Measurements from ENCODE around the gene ELF4.

GRCh38 chrX:130158311-130158710 lies 48.0 kb upstream of the ELF4 start:
- TF ChIP-seq CTCF (tag by site-specific recombination; IDR thresholded peaks at IDR 0.05) (no peak), ZNF707 (tag by site-specific recombination; IDR thresholded peaks at IDR 0.05) (no peak), TSHZ1 (tag by site-specific recombination; IDR thresholded peaks at IDR 0.05; ENCODE audit: borderline replicate concordance) (no peak), ZNF549 (tag by site-specific recombination; IDR thresholded peaks at IDR 0.05) (no peak), ZNF792 (tag by site-specific recombination; IDR thresholded peaks at IDR 0.05) (no peak), REST (tag by site-specific recombination; IDR thresholded peaks at IDR 0.05) (no peak), ZNF138 (tag by site-specific recombination; IDR thresholded peaks at IDR 0.05; ENCODE audit: borderline replicate concordance) (no peak), ZBTB1 (tag by site-specific recombination; IDR thresholded peaks at IDR 0.05) (no peak), ZNF350 (tag by site-specific recombination; IDR thresholded peaks at IDR 0.05) (no peak), ZNF121 (tag by site-specific recombination; IDR thresholded peaks at IDR 0.05) (no peak), ZNF366 (tag by site-specific recombination; conservative IDR thresholded peaks at IDR 0.05) (no peak), ZNF248 (tag by site-specific recombination; IDR thresholded peaks at IDR 0.05) (no peak)
